Gastrocnemius medialis (tissue), 4 donors: Measurements from ENCODE around the gene SQSTM1. TPM values are rescaled to one million over a fixed set of nuclear protein-coding genes. Genes with fewer than 3 reads are reported as not detected.

ENCODE experiments used
- ATAC-seq, 2 donors: fragments of 150-250 bp; one replicate each; pipeline ENCODE4 v1.9.1; 2016
- DNase-seq, 2 donors: peaks; one replicate each; pipeline ENCODE4 v3.0.0-alpha.2; 2019
- H3K27ac ChIP-seq, 4 donors: fragments of 200-600 bp; sonication (generic); 1 replicate in 1 of 4; 2 replicates in 3 of 4; pipeline ENCODE4 v1.5.1; 2016 to 2018; ENCODE audit warnings: mild to moderate bottlenecking in 2 of 4, moderate library complexity in 1 of 4
- H3K27me3 ChIP-seq, 3 donors: fragments of 200-600 bp; sonication (generic) in 2 of 3; 1 replicate in 1 of 3; 2 replicates in 2 of 3; pipeline versions ENCODE4 v1.5.1 to v1.6.0; 2016 to 2019; ENCODE audit warnings: mild to moderate bottlenecking in 1 of 3, moderate library complexity in 1 of 3
- H3K36me3 ChIP-seq, 2 donors: fragments of 200-600 bp; sonication (generic) in 1 of 2; one replicate each; pipeline ENCODE4 v1.5.1; 2017 to 2018
- H3K4me1 ChIP-seq, 2 donors: fragments of 200-600 bp; sonication (generic) in 1 of 2; one replicate each; pipeline ENCODE4 v1.5.1; 2016 to 2017; ENCODE audit warnings: mild to moderate bottlenecking in 2 of 2
- H3K4me3 ChIP-seq, 4 donors: fragments of 200-600 bp; sonication (generic) in 3 of 4; 1 replicate in 1 of 4; 2 replicates in 3 of 4; pipeline ENCODE4 v1.5.1; 2016 to 2019; ENCODE audit warnings: mild to moderate bottlenecking in 2 of 4
- H3K9me3 ChIP-seq, 3 donors: fragments of 200-600 bp; sonication (generic) in 2 of 3; 1 replicate in 1 of 3; 2 replicates in 2 of 3; pipeline ENCODE4 v1.5.1; 2016 to 2019
- CTCF ChIP-seq, 5 experiments: fragments of 450-650 bp in 3 of 5; fragments of 200-600 bp in 2 of 5; sonication (generic) in 2 of 5; IDR thresholded peaks in 4 of 5; conservative IDR thresholded peaks in 1 of 5; 1 replicate in 4 of 5; 2 replicates in 1 of 5; pipeline ENCODE4 v1.5.1; 2016 to 2019; ENCODE audit warnings: antibody characterized with exemption in 5 of 5, mild to moderate bottlenecking in 3 of 5, moderate library complexity in 3 of 5
- POLR2A ChIP-seq, 2 donors: fragments of 450-650 bp; IDR thresholded peaks; one replicate each; pipeline ENCODE4 v1.6.1; 2017; ENCODE audit warnings: antibody characterized with exemption in 2 of 2, mild to moderate bottlenecking in 2 of 2, moderate library complexity in 2 of 2
- in situ Hi-C, 4 donors: fragments of 200-750 bp; cut with MboI; loops; one replicate each; pipeline versions ENCODE4 v1.15.0 to v1.8.0; 2017; ENCODE audit warnings: low sequenced_read_pairs in 4 of 4
- intact Hi-C: fragments of 100-400 bp; cut with DNase I; formaldehyde crosslinking; loops from one replicate; pipeline ENCODE4 v1.15.1; 2023; ENCODE audit warnings: low total_unique reads
- total RNA-seq, 4 donors: library from RNA; depleted of rRNA; stranded (reverse); fragments of >200 nt; gene quantifications; one replicate each; pipeline versions ENCODE4 v1.1.0 to v1.2.3, GENCODE V29; 2016

The SQSTM1 gene
- total RNA-seq, 4 donors from 2014 or later = 1,080 to 1,340 (median 1,178) TPM

DNA sequence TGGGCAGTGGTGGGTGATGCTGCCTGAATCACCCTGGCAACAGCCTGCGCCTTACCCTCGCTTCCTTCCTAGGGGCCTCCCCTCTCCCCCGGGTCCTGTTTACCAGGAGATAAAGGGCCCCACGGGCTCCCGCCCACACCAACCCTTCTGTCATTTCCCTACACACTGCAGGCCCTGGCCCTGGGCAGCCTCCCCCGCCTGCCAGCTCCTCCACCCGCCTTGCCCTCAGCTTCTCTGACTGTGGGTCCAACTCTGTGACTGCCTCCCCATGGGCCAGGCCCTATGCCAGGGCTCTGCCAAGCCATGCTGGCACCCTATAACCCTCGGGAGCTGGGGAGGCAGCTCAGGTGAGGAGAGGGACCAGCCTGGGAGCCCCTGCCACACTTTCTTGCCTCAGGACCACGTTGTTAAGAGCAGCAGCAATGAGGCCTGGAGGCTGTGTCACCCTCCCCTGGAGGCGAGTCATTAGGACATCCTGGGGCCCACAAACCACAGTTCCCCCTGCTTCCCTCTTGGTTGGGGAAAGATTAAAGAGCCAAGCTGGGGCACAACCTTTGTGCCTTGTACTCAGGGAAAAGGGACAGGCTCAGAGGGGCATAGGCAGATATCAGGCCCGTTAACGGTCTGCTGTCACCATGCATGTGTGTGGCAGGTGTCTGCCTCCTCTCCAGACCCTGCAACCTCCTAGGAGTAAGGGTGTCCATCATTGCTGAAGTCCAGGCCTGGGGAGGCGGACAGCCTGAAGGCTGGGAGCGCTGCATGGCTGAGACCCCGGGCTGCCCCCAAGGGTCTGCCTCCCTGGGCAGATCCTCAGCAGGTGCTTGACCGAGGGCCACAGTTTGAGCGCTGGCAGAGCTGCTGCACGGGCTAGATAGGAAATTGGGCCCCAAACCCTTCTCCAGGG lies 16.8 kb upstream of the SQSTM1 start:
- ATAC-seq (no peak), DNase-seq (peak in 1 of 2 donors; percentile 21)
- peaks cover 0 to 24% of the 10 kb centered on the region in 2 donors for H3K36me3 ChIP-seq
- no peaks in the 10 kb centered on the region for H3K9me3 ChIP-seq
- no peak for TF ChIP-seq POLR2A (IDR thresholded peaks at IDR 0.05)
- no peak for TF ChIP-seq CTCF (IDR thresholded peaks at IDR 0.05 in 4 of 5, conservative IDR thresholded peaks at IDR 0.05 in 1 of 5)
- in situ Hi-C loops (loop anchor here in 1 of 4 donors (10.0 kb wide), 1 partner anchor 101 kb away; the partner anchor contains the start of gene TBC1D9B), intact Hi-C loops (loop anchor here (2.0 to 10.0 kb wide), 2 partner anchors 103 to 239 kb away; partner anchors contain the start of gene TBC1D9B)
- H3K4me1 ChIP-seq = peaks cover 19 to 36% of the 10 kb centered on the region in 2 donors
- H3K27ac ChIP-seq = peak overlapping the region in 2 of 4 donors; percentile 89 to 94
- no peaks in the 10 kb centered on the region for H3K27me3 ChIP-seq
- H3K4me3 ChIP-seq = no peak overlapping the region

DNA sequence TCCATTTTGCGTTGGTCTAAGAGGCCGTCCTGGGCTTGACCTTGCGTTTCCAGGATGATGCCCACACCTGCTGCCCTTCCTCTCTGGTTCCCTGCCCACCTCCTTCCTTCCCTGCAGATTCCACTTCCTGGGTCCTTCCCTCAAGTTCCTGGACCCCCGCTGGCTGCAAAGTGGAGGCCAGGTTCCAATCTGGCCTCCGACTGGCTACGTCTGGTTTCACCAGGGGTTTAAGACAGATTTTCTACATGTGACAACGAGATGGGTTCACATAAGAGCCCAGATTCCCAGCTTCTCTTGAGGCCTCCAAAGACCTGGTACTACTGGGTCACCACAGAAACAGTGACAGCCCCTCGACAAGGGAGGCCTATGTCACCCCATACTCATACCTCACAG lies 16.2 kb upstream of the SQSTM1 start:
- in situ Hi-C loops (loop anchor here in 1 of 4 donors (10.0 kb wide), 1 partner anchor 100 kb away; the partner anchor contains the start of gene TBC1D9B), intact Hi-C loops (loop anchor here (10.0 kb wide), 1 partner anchor 240 kb away; no protein-coding TSS in a partner anchor)
- H3K4me1 ChIP-seq = peaks cover 19 to 36% of the 10 kb centered on the region in 2 donors
- H3K36me3 ChIP-seq = peaks cover 0 to 17% of the 10 kb centered on the region in 2 donors
- no peaks in the 10 kb centered on the region for H3K9me3 ChIP-seq
- peak overlapping the region in 3 of 4 donors; percentile 89 to 98 (median 94) for H3K27ac ChIP-seq
- ATAC-seq (no peak), DNase-seq (no peak)
- H3K4me3 ChIP-seq = peak overlapping the region in 1 of 4 donors; percentile 88
- TF ChIP-seq POLR2A (IDR thresholded peaks at IDR 0.05) = no peak
- H3K27me3 ChIP-seq = no peaks in the 10 kb centered on the region

- H3K27ac ChIP-seq = peak overlapping the region; percentile 89 to 98 (median 94)
- H3K27me3 ChIP-seq = no peaks in the 10 kb centered on the region
- ATAC-seq (no peak), DNase-seq (peak in 1 of 2 donors; percentile 35)
- H3K36me3 ChIP-seq = peaks cover 0 to 12% of the 10 kb centered on the region in 2 donors
- H3K9me3 ChIP-seq = no peaks in the 10 kb centered on the region
- in situ Hi-C loops (loop anchor here in 1 of 4 donors (10.0 kb wide), 1 partner anchor 100 kb away; the partner anchor contains the start of gene TBC1D9B), intact Hi-C loops (loop anchor here (10.0 kb wide), 1 partner anchor 240 kb away; no protein-coding TSS in a partner anchor)
- TF ChIP-seq CTCF (IDR thresholded peaks at IDR 0.05 in 4 of 5, conservative IDR thresholded peaks at IDR 0.05 in 1 of 5) (no peak), POLR2A (IDR thresholded peaks at IDR 0.05) (no peak)
- peak overlapping the region; percentile 75 to 95 (median 87) for H3K4me3 ChIP-seq
- H3K4me1 ChIP-seq = peaks cover 19 to 36% of the 10 kb centered on the region in 2 donors
Measured at GRCh38 chr5:179805070-179805528, 15.6 kb upstream of the SQSTM1 start.

- ATAC-seq (peak; percentile 33 to 34), DNase-seq (peak in 1 of 2 donors; percentile 34)
- H3K4me3 ChIP-seq = peak overlapping the region; percentile 75 to 95 (median 87)
- H3K4me1 ChIP-seq = peaks cover 19 to 36% of the 10 kb centered on the region in 2 donors
- H3K36me3 ChIP-seq = peaks cover 0 to 7% of the 10 kb centered on the region in 2 donors
- intact Hi-C loops = loop anchor here (1.0 to 10.0 kb wide), 3 partner anchors 13 to 241 kb away; partner anchors contain the start of gene CANX
- H3K27me3 ChIP-seq = no peaks in the 10 kb centered on the region
- no peaks in the 10 kb centered on the region for H3K9me3 ChIP-seq
- TF ChIP-seq CTCF (IDR thresholded peaks at IDR 0.05 in 4 of 5, conservative IDR thresholded peaks at IDR 0.05 in 1 of 5) = no peak
- peak; percentile 20 to 27 for TF ChIP-seq POLR2A (IDR thresholded peaks at IDR 0.05)
- peak overlapping the region; percentile 89 to 98 (median 94) for H3K27ac ChIP-seq
- in situ Hi-C loops = loop anchor here in 1 of 4 donors (10.0 kb wide), 1 partner anchor 99 kb away; the partner anchor contains the start of gene TBC1D9B
Measured at GRCh38 chr5:179805529-179806249, 15.0 kb upstream of the SQSTM1 start.
